ENCODE results near the gene NMD3.
"Not testable (repeated sequence)": the region's sequence is repeated elsewhere in the genome, so short reads cannot be mapped to it uniquely, and the experiment has no call there.

DNA sequence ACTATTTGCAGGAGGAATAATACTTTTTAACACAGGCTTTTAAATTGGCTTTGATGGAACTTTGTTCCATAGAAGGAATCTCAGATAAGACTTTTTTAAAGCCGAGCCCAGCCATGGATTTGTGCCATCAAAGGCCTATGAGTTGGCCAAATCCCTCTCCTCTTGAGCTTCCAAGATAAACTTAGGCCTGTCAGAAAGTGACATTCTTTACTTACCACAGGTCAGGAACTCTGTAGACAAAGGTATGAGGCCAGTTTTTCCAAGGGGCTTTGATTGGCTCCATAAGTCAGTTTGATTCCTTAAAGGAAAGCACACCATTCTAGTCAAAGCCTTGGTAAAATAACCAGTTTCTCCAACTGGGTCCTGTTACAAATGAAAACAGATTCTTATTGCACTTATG lies 39.7 kb upstream of the NMD3 start:
- TF ChIP-seq, protein P1, sequence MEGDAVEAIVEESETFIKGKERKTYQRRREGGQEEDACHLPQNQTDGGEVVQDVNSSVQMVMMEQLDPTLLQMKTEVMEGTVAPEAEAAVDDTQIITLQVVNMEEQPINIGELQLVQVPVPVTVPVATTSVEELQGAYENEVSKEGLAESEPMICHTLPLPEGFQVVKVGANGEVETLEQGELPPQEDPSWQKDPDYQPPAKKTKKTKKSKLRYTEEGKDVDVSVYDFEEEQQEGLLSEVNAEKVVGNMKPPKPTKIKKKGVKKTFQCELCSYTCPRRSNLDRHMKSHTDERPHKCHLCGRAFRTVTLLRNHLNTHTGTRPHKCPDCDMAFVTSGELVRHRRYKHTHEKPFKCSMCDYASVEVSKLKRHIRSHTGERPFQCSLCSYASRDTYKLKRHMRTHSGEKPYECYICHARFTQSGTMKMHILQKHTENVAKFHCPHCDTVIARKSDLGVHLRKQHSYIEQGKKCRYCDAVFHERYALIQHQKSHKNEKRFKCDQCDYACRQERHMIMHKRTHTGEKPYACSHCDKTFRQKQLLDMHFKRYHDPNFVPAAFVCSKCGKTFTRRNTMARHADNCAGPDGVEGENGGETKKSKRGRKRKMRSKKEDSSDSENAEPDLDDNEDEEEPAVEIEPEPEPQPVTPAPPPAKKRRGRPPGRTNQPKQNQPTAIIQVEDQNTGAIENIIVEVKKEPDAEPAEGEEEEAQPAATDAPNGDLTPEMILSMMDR (IDR thresholded peaks at IDR 0.05): not testable (repeated sequence)
- not testable (repeated sequence) for TF ChIP-seq POLR2A (IDR thresholded peaks at IDR 0.05)

Measured in adrenal gland (tissue), 5 donors.